NB4 (cell line): ENCODE measurements around the gene ABLIM1.

Experiments
- DNase-seq: peaks from one replicate; pipeline ENCODE4 v3.0.0; 2010; ENCODE audit warnings: low read depth
- H3K4me3 ChIP-seq: one replicate; pipeline ENCODE4 v1.5.1; 2011; ENCODE audit warnings: mild to moderate bottlenecking, low read depth, low read length, moderate library complexity
- CTCF ChIP-seq: IDR thresholded peaks from one replicate; pipeline ENCODE4 v1.5.1; 2012; ENCODE audit warnings: low read depth, low read length
- MAX ChIP-seq: IDR thresholded peaks from 2 replicates; pipeline ENCODE4 v1.6.1; 2011; ENCODE audit warnings: low read depth, low read length
- MYC ChIP-seq: IDR thresholded peaks from 2 replicates; pipeline ENCODE4 v1.6.1; 2011; ENCODE audit warnings: low read depth, low read length
- POLR2A ChIP-seq: IDR thresholded peaks from 2 replicates; pipeline ENCODE4 v1.6.1; 2011; ENCODE audit warnings: mild to moderate bottlenecking; ENCODE audit not compliant: insufficient read length; ENCODE audit errors: extremely low read depth

ABLIM1 gene

GRCh38 chr10:114386452-114386851 is 271.6 kb downstream of the ABLIM1 start:
- TF ChIP-seq CTCF (no peak), MAX (no peak), MYC (no peak), POLR2A (no peak)
- H3K4me3 ChIP-seq = no peak overlapping the region
- no peak for DNase-seq

GRCh38 chr10:114385557-114385956 is 272.5 kb downstream of the ABLIM1 start:
- no peak for TF ChIP-seq MAX
- TF ChIP-seq CTCF = no peak
- TF ChIP-seq MYC = no peak
- TF ChIP-seq POLR2A = no peak
- DNase-seq = no peak
- no peak overlapping the region for H3K4me3 ChIP-seq

- TF ChIP-seq MAX = no peak
- TF ChIP-seq CTCF = no peak
- no peak for TF ChIP-seq POLR2A
- no peak for TF ChIP-seq MYC
- H3K4me3 ChIP-seq = no peak overlapping the region
- DNase-seq = no peak
Measured at GRCh38 chr10:114384601-114385000, 273.5 kb downstream of the ABLIM1 start.

GRCh38 chr10:114384181-114384580 is 273.9 kb downstream of the ABLIM1 start:
- DNase-seq = no peak
- TF ChIP-seq CTCF = no peak
- TF ChIP-seq POLR2A = no peak
- no peak for TF ChIP-seq MYC
- TF ChIP-seq MAX = no peak
- no peak overlapping the region for H3K4me3 ChIP-seq
